ENCODE results near the gene RNF40.

The RNF40 gene

GRCh38 chr16:30721606-30722005 lies 40.5 kb upstream of the RNF40 start:
- no peak for TF ChIP-seq CTCF (IDR thresholded peaks at IDR 0.05)
- H3K27ac Mint-ChIP-seq: no peak overlapping the region
- peaks cover 12% of the 10 kb centered on the region for H3K27me3 Mint-ChIP-seq (ENCODE audit: low read depth, poor library complexity)
- DNase-seq: no peak
- peaks cover 83% of the 10 kb centered on the region for H3K36me3 Mint-ChIP-seq (ENCODE audit: low read depth)
- no peak overlapping the region for H3K4me3 Mint-ChIP-seq
- H3K9me3 Mint-ChIP-seq: no peaks in the 10 kb centered on the region
- H3K4me1 Mint-ChIP-seq: no peaks in the 10 kb centered on the region

- H3K4me3 Mint-ChIP-seq: no peak overlapping the region
- peaks cover 83% of the 10 kb centered on the region for H3K36me3 Mint-ChIP-seq (ENCODE audit: low read depth)
- no peak for TF ChIP-seq CTCF (IDR thresholded peaks at IDR 0.05)
- H3K27me3 Mint-ChIP-seq (ENCODE audit: low read depth, poor library complexity): peaks cover 15% of the 10 kb centered on the region
- no peaks in the 10 kb centered on the region for H3K4me1 Mint-ChIP-seq
- no peak overlapping the region for H3K27ac Mint-ChIP-seq
- no peaks in the 10 kb centered on the region for H3K9me3 Mint-ChIP-seq
- DNase-seq: no peak
These were observed 39.7 kb upstream of the RNF40 start for GRCh38 chr16:30722443-30722842.

GRCh38 chr16:30722916-30723315 lies 39.2 kb upstream of the RNF40 start:
- Mint-ChIP-seq H3K27me3 (ENCODE audit: low read depth, poor library complexity) (peaks cover 15% of the 10 kb centered on the region), H3K36me3 (ENCODE audit: low read depth) (peaks cover 84% of the 10 kb centered on the region)
- no peak for TF ChIP-seq CTCF (IDR thresholded peaks at IDR 0.05)

GRCh38 chr16:30723725-30724355 lies 38.3 kb upstream of the RNF40 start:
- H3K4me1 Mint-ChIP-seq: no peaks in the 10 kb centered on the region
- no peak for DNase-seq
- peaks cover 87% of the 10 kb centered on the region for H3K36me3 Mint-ChIP-seq (ENCODE audit: low read depth)
- no peaks in the 10 kb centered on the region for H3K9me3 Mint-ChIP-seq
- no peak overlapping the region for H3K4me3 Mint-ChIP-seq
- H3K27ac Mint-ChIP-seq: peak overlapping the region; percentile 68
- H3K27me3 Mint-ChIP-seq (ENCODE audit: low read depth, poor library complexity): peaks cover 15% of the 10 kb centered on the region
- TF ChIP-seq CTCF (IDR thresholded peaks at IDR 0.05): no peak

More at GRCh38 chr16:30722916-30723315, 39.2 kb upstream of the RNF40 start:
- Mint-ChIP-seq H3K4me1 (no peaks in the 10 kb centered on the region), H3K9me3 (no peaks in the 10 kb centered on the region), H3K27ac (no peak overlapping the region), H3K4me3 (no peak overlapping the region)
- no peak for DNase-seq

- H3K4me3 Mint-ChIP-seq: no peak overlapping the region
- H3K27ac Mint-ChIP-seq: no peak overlapping the region
- no peak for TF ChIP-seq CTCF (IDR thresholded peaks at IDR 0.05)
- no peak for DNase-seq
- no peaks in the 10 kb centered on the region for H3K4me1 Mint-ChIP-seq
- no peaks in the 10 kb centered on the region for H3K9me3 Mint-ChIP-seq
- peaks cover 91% of the 10 kb centered on the region for H3K36me3 Mint-ChIP-seq (ENCODE audit: low read depth)
- peaks cover 15% of the 10 kb centered on the region for H3K27me3 Mint-ChIP-seq (ENCODE audit: low read depth, poor library complexity)
These were observed 37.3 kb upstream of the RNF40 start for GRCh38 chr16:30724641-30725417.

- no peak for TF ChIP-seq CTCF (IDR thresholded peaks at IDR 0.05)
- Mint-ChIP-seq H3K36me3 (ENCODE audit: low read depth) (peaks cover 91% of the 10 kb centered on the region), H3K27ac (no peak overlapping the region), H3K27me3 (ENCODE audit: low read depth, poor library complexity) (peaks cover 13% of the 10 kb centered on the region), H3K9me3 (no peaks in the 10 kb centered on the region), H3K4me1 (no peaks in the 10 kb centered on the region), H3K4me3 (no peak overlapping the region)
- DNase-seq: no peak
These were observed 36.7 kb upstream of the RNF40 start for GRCh38 chr16:30725418-30725792.
